PC-9 (cell line): ENCODE data around the gene ABHD1. TPM values are rescaled to one million over a fixed set of nuclear protein-coding genes. Genes with fewer than 3 reads are reported as not detected.

Source experiments
- BruUV-seq: library from RNA; stranded (reverse); fragments of 400-500 nt; replicated peaks from 2 replicates; lab custom pipeline; 2021; lab: Mats Ljungman, UMichigan
- CTCF ChIA-PET: fragments of 300-600 bp; sonication (Branson Sonifier 250); formaldehyde crosslinking; loops from one replicate; lab custom pipeline; 2022; ENCODE audit warnings: antibody characterized with exemption; lab: Charles Lee
- POLR2A ChIA-PET: fragments of 300-600 bp; sonication (Branson Sonifier 250); formaldehyde crosslinking; loops from one replicate; lab custom pipeline; 2022; ENCODE audit warnings: antibody characterized with exemption; ENCODE audit not compliant: unreplicated experiment; lab: Charles Lee
- DNase-seq, 2 experiments: peaks; one replicate each; pipeline versions ENCODE4 v3.0.0 to v3.0.0-alpha.2; 2015 to 2022; ENCODE audit warnings: mixed read lengths in 1 of 2
- H2AFZ ChIP-seq: fragments of 200-600 bp; sonication (generic); 2 replicates; pipeline ENCODE4 v1.8.1; 2017; ENCODE audit warnings: antibody characterized with exemption
- H3F3A ChIP-seq: fragments of 200-600 bp; sonication (generic); 2 replicates; pipeline ENCODE4 v1.8.1; 2017; ENCODE audit warnings: antibody characterized with exemption, mild to moderate bottlenecking, low read depth; ENCODE audit not compliant: insufficient read depth
- H3K27ac ChIP-seq: fragments of 200-600 bp; sonication (generic); 2 replicates; pipeline ENCODE4 v1.6.1; 2016; ENCODE audit warnings: mixed run types
- H3K27me3 ChIP-seq: fragments of 200-600 bp; sonication (generic); 2 replicates; pipeline ENCODE4 v1.6.1; 2016; ENCODE audit warnings: low read depth, mixed run types; ENCODE audit not compliant: insufficient read depth
- H3K36me3 ChIP-seq: fragments of 200-600 bp; sonication (generic); 2 replicates; pipeline ENCODE4 v1.6.1; 2016; ENCODE audit warnings: low read depth, mixed run types
- H3K4me1 ChIP-seq: fragments of 200-600 bp; sonication (generic); replicated peaks from 2 replicates; pipeline ENCODE4 v1.6.1; 2016; ENCODE audit warnings: mixed run types; ENCODE audit not compliant: insufficient read depth
- H3K4me2 ChIP-seq: fragments of 200-600 bp; sonication (generic); 2 replicates; pipeline ENCODE4 v1.6.1; 2017; ENCODE audit warnings: mixed run types
- H3K4me3 ChIP-seq: fragments of 200-600 bp; sonication (generic); 2 replicates; pipeline ENCODE4 v1.6.1; 2016; ENCODE audit warnings: mixed run types
- H3K79me2 ChIP-seq: fragments of 200-600 bp; sonication (generic); 2 replicates; pipeline ENCODE4 v1.6.1; 2017; ENCODE audit warnings: low read depth, mixed run types
- H3K9me2 ChIP-seq: fragments of 200-600 bp; sonication (generic); 2 replicates; pipeline ENCODE4 v1.8.1; 2017; ENCODE audit warnings: mild to moderate bottlenecking; ENCODE audit not compliant: insufficient read depth
- H3K9me3 ChIP-seq: fragments of 200-600 bp; sonication (generic); 2 replicates; pipeline ENCODE4 v1.8.1; 2016; ENCODE audit warnings: low read depth; ENCODE audit not compliant: insufficient read depth
- H4K20me1 ChIP-seq: fragments of 200-600 bp; sonication (generic); 2 replicates; pipeline ENCODE4 v1.8.1; 2017; ENCODE audit not compliant: insufficient read depth
- EZH2 ChIP-seq: fragments of 200-600 bp; sonication (generic); IDR thresholded peaks from 2 replicates; pipeline ENCODE4 v1.8.0; 2017; ENCODE audit warnings: antibody characterized with exemption, low read depth
- intact Hi-C: fragments of 100-400 bp; cut with micrococcal nuclease; formaldehyde crosslinking; loops from one replicate; pipeline ENCODE4 v1.10.0; 2022; ENCODE audit not compliant: unreplicated experiment
- total RNA-seq: library from RNA; stranded (reverse); gene quantifications from 2 replicates; pipeline ENCODE4 v1.2.3, GENCODE V29; 2021
- TF ChIP-seq, protein P1 (sequence below): fragments of 200-600 bp; sonication (generic); conservative IDR thresholded peaks from 2 replicates; pipeline ENCODE4 v1.6.1; 2017; ENCODE audit warnings: mixed run types, antibody characterized with exemption, mild to moderate bottlenecking, moderate library complexity

The ABHD1 gene
- total RNA-seq, 1 experiment from 2014 or later = not detected

DNA sequence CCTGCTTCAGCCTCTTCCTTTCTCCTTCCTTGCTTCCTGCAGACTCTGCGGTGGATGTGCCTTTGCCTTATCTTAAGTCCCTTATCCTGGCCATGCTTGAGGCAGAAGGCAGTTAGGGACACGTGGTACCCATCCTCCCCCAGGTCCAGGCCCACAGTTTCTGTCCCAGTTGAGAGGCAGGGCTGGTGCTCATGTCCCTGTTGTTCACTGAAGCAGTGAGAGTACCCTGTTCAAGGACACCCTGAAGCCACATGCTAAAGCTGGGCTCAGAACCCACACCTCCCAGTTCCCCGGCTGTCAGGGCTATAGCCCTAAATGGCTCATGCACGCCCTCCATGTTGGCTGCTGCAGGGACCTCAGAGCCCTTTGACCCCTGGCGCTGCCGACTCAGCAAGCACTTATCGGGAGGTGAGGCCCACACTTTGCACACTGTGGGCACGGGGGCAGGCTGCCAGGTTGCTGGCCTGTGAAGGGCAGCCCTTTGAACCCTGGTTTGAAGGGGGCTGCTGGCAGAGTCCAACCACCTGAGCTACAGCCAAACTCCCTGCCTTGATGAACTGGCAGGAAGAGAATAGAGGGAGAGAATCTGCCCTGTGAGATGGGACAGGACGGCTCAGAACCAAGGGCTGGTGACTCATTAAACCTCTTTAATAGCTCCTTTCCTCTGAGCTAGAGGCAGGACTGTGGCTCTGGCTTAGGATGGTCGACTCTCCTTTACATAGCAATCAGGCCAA, 30.8 kb upstream of the ABHD1 start:
- no peaks in the 10 kb centered on the region for H3K9me2 ChIP-seq
- H3F3A ChIP-seq = peaks cover 6% of the 10 kb centered on the region; the same call in 1 of the 2 replicates
- intact Hi-C loops = loop anchor here (2.0 kb wide), 1 partner anchor 188 kb away; no protein-coding TSS in a partner anchor
- no peaks in the 10 kb centered on the region for H3K9me3 ChIP-seq
- BruUV-seq = no TSS peak
- POLR2A ChIA-PET = no interaction called here
- H3K4me1 ChIP-seq = no peaks in the 10 kb centered on the region
- H3K4me2 ChIP-seq = no peak overlapping the region
- no peaks in the 10 kb centered on the region for H3K79me2 ChIP-seq
- H4K20me1 ChIP-seq = no peaks in the 10 kb centered on the region
- TF ChIP-seq, protein P1, sequence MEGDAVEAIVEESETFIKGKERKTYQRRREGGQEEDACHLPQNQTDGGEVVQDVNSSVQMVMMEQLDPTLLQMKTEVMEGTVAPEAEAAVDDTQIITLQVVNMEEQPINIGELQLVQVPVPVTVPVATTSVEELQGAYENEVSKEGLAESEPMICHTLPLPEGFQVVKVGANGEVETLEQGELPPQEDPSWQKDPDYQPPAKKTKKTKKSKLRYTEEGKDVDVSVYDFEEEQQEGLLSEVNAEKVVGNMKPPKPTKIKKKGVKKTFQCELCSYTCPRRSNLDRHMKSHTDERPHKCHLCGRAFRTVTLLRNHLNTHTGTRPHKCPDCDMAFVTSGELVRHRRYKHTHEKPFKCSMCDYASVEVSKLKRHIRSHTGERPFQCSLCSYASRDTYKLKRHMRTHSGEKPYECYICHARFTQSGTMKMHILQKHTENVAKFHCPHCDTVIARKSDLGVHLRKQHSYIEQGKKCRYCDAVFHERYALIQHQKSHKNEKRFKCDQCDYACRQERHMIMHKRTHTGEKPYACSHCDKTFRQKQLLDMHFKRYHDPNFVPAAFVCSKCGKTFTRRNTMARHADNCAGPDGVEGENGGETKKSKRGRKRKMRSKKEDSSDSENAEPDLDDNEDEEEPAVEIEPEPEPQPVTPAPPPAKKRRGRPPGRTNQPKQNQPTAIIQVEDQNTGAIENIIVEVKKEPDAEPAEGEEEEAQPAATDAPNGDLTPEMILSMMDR = no peak
- TF ChIP-seq EZH2 = no peak
- H3K27ac ChIP-seq = no peak overlapping the region
- no peak overlapping the region for H3K4me3 ChIP-seq
- CTCF ChIA-PET = interaction anchor here (0.5 kb wide), 1 partner anchor 152 kb away, joined by 8 read pairs; no protein-coding TSS in a partner anchor
- no peak overlapping the region for H2AFZ ChIP-seq
- no peak for DNase-seq
- H3K27me3 ChIP-seq = no peaks in the 10 kb centered on the region
- no peaks in the 10 kb centered on the region for H3K36me3 ChIP-seq

DNA sequence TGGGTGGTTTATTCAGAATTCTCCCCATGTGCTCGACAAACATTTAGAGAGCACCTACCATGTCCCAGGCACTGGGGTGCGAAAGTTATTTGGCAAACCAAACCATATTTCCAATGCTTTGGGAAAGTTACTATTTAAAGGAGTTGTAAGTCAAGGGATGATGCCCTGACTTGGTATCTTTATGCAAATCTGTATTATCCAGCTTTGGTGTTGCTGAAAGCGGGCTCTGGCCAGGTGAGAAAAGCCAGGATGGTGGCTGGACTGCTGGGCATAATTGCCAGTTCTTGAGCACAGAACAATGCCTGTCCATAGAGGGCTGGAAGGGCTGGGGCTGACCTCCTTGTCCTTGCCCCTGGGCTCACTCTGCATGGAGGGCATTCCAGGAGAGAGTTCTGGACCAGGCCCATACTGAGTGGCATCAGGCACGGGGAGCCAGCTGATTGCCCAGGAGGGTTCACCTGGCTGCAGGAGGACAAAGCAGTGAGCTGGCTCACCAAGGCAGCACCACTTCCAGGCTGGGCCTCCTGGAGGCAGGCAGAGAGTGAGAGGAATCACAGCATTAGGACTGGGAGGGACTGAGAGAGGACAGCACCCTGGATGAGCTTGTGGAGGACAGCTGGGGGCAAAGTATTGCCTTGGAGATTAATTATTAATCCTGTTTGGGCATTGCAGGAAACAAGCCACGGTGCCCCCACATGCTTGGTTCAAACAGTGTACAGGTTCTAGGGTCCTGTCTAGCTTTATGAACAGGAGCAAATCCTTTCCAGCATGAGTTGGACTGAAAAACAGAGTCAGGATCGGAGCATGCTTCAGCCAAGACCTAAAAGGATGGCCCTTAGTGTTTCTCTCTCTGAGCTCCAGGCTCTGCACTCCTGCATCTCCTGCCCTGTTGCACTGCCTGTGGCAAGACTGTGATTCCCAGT, 29.9 kb upstream of the ABHD1 start:
- H3K9me3 ChIP-seq = no peaks in the 10 kb centered on the region
- no peak overlapping the region for H3K27ac ChIP-seq
- no peak overlapping the region for H3K4me3 ChIP-seq
- no peak overlapping the region for H3K4me2 ChIP-seq
- TF ChIP-seq, protein P1 = no peak
- TF ChIP-seq EZH2 = no peak
- DNase-seq = no peak
- ChIA-PET POLR2A (no interaction called here), CTCF (no interaction called here)
- H3K4me1 ChIP-seq = no peaks in the 10 kb centered on the region
- H3K36me3 ChIP-seq = no peaks in the 10 kb centered on the region
- no TSS peak for BruUV-seq
- H4K20me1 ChIP-seq = no peaks in the 10 kb centered on the region
- H3K79me2 ChIP-seq = no peaks in the 10 kb centered on the region
- intact Hi-C loops = loop anchor here (2.0 kb wide), 1 partner anchor 187 kb away; no protein-coding TSS in a partner anchor
- no peaks in the 10 kb centered on the region for H3K9me2 ChIP-seq
- H3F3A ChIP-seq = peaks cover 6% of the 10 kb centered on the region; the same call in 1 of the 2 replicates
- no peak overlapping the region for H2AFZ ChIP-seq
- H3K27me3 ChIP-seq = no peaks in the 10 kb centered on the region

DNA sequence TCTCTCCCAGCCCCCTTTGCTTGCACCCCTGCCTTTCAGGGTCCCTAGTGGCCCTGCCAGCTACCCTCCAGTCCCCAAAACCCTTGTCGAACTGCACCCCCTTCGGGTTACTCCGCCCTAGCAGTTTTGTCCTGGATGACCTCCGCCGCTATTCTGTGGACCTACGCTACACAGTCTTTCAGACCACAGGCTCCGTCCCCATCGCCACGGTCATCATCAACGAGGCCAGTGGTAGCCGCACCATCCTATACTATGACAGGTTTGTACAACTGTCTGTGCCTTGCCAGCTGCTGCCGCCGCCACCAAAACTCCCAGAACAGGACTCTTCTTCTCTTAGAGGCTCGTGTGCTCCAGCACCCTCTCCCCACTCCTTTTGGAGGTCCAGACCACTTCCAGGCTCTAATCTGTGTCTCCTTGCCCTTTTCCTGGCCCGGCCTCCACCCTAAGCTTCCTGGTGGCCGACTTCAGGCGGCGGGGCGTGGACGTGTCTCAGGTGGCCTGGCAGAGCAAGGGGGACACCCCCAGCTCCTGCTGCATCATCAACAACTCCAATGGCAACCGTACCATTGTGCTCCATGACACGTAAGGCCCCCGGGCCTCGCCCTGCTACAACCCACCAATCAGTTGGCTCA, 29.1 kb upstream of the ABHD1 start:
- Histone ChIP-seq H3K27ac (no peak overlapping the region), H3K27me3 (no peaks in the 10 kb centered on the region), H3K9me3 (no peaks in the 10 kb centered on the region), H3K36me3 (no peaks in the 10 kb centered on the region), H2AFZ (no peak overlapping the region), H3K9me2 (no peaks in the 10 kb centered on the region), H3K4me1 (no peaks in the 10 kb centered on the region), H4K20me1 (no peaks in the 10 kb centered on the region), H3K4me3 (no peak overlapping the region), H3K79me2 (no peaks in the 10 kb centered on the region), H3K4me2 (no peak overlapping the region), H3F3A (peaks cover 6% of the 10 kb centered on the region; the same call in 1 of the 2 replicates)
- intact Hi-C loops = no loop called here
- DNase-seq = no peak
- BruUV-seq = no TSS peak
- no peak for TF ChIP-seq EZH2
- TF ChIP-seq, protein P1 = no peak
- ChIA-PET CTCF (no interaction called here), POLR2A (no interaction called here)
